HG02938 (cell line): ENCODE measurements around the gene RGPD8.

Experiments used
- ATAC-seq: cut with Tn5 transposase; IDR thresholded peaks from one replicate; pipeline ENCODE4 v1.9.1; 2021; ENCODE audit warnings: mild to moderate bottlenecking, moderate library complexity; ENCODE audit not compliant: unreplicated experiment

The RGPD8 gene

GRCh38 chr2:112335600-112335999 lies 97.8 kb downstream of the RGPD8 start:
- ATAC-seq: no peak

GRCh38 chr2:112332123-112332696 lies 101.2 kb downstream of the RGPD8 start:
- ATAC-seq: no peak

GRCh38 chr2:112322919-112323318 lies 110.5 kb downstream of the RGPD8 start:
- ATAC-seq: no peak

- ATAC-seq: no peak
Observed at GRCh38 chr2:112321375-112322320, 111.8 kb downstream of the RGPD8 start.
